Rectal smooth muscle tissue (tissue), 1 donor: ENCODE results near the gene TNFRSF17.
"Not testable (repeated sequence)": the region's sequence is repeated elsewhere in the genome, so short reads cannot be mapped to it uniquely, and the experiment has no call there.

Experiments used
- H3K27ac ChIP-seq: one replicate; pipeline ENCODE4 v1.7.0; 2013; ENCODE audit warnings: low read depth, low read length, inconsistent platforms
- H3K27me3 ChIP-seq: one replicate; pipeline ENCODE4 v1.7.0; 2013; ENCODE audit warnings: low read length; ENCODE audit not compliant: control insufficient read depth, insufficient read depth
- H3K36me3 ChIP-seq: one replicate; pipeline ENCODE4 v1.7.0; 2013; ENCODE audit warnings: low read length; ENCODE audit not compliant: control insufficient read depth, insufficient read depth
- H3K4me1 ChIP-seq: one replicate; pipeline ENCODE4 v1.7.0; 2013; ENCODE audit warnings: low read length; ENCODE audit not compliant: control insufficient read depth, insufficient read depth
- H3K4me3 ChIP-seq: one replicate; pipeline ENCODE4 v1.7.0; 2013; ENCODE audit warnings: low read length
- H3K9ac ChIP-seq: one replicate; pipeline ENCODE4 v1.7.0; 2013; ENCODE audit warnings: low read length

Gene TNFRSF17

DNA sequence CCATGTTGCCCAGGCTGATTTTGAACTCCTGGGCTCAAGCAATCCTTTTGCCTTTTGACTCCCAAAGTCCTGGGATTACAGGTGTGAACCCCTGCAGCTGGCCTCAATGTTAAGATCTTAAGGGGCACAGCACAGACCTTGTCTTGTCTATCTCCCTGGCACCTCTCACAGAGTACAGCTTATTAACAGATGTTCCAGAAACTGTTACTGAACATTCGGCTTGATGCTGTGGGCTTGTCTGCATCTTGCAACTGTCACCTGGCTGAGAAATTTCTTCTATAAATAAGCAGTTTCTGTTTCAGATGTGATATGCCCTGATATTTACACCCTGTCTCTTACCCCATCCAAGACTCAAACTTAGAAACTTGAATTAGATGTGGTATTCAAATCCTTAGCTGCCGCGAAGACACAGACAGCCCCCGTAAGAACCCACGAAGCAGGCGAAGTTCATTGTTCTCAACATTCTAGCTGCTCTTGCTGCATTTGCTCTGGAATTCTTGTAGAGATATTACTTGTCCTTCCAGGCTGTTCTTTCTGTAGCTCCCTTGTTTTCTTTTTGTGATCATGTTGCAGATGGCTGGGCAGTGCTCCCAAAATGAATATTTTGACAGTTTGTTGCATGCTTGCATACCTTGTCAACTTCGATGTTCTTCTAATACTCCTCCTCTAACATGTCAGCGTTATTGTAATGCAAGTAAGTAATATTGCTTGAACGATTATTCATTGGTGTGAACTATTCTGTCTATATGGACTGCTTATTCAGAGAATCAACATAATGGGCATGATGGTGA lies at the start of gene TNFRSF17:
Gene TNFRSF17, plus strand, starts transcription at position 450 of the 791 bp plus-strand sequence. Its CDS starts 115 bp downstream, at position 565.
- H3K4me1 ChIP-seq: no peaks in the 10 kb centered on the region
- H3K27ac ChIP-seq: no peak within 1 kb of the TSS
- no peak within 1 kb of the TSS for H3K4me3 ChIP-seq
- no peak within 1 kb of the TSS for H3K9ac ChIP-seq
- H3K36me3 ChIP-seq: no peaks in the 10 kb centered on the region
- H3K27me3 ChIP-seq: no peaks in the 10 kb centered on the region

GRCh38 chr16:11915644-11916523 lies 49.1 kb upstream of the TNFRSF17 start, which contains the start of gene GSPT1:
Gene GSPT1 (minus strand): TSS chr16:11915956. CDS start chr16:11915720, 236 bp downstream.
- H3K36me3 ChIP-seq: no peaks in the 10 kb centered on the region
- H3K27me3 ChIP-seq: no peaks in the 10 kb centered on the region
- H3K27ac ChIP-seq: peak within 1 kb of the TSS; percentile 92
- H3K4me3 ChIP-seq: peak within 1 kb of the TSS; percentile 84
- peaks cover 13% of the 10 kb centered on the region for H3K4me1 ChIP-seq
- H3K9ac ChIP-seq: peak within 1 kb of the TSS; percentile 72

DNA sequence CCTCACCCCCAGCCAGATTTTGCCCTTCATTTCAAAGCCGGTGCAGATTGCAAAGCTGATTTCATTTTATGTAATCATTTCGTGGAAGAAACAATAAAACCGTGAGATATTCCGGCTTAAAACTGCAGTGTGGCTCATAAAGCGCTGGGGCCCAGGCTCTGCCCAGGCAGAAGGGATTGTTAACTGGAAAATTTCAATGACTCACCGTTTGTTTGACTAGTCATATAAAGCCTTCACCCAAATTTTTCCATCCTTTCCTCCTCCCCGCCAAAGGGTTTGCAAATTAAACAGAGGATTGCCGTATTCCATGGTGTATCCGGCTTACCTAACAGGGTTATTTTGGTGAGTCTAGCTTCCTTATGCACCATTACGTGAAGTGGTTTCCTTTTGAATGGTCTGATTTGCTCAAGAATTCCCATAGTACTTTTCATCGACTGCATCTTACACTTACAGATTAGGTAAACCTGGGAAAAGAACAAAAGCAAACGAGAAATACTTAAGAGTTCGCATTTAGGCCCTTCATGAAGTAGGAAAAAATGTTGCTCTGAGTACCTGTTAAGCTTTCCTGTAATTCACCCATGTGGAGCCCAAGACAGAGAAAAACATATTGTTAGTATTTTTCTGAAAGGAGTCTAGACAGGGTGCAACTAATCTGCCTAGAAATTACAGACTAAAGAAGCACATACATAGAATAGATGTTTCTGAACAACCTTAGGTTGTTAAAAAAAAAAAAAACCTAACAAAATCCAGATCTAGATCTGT lies 48.3 kb upstream of the TNFRSF17 start:
- H3K4me3 ChIP-seq: peak overlapping the region; percentile 84
- peaks cover 10% of the 10 kb centered on the region for H3K4me1 ChIP-seq
- no peaks in the 10 kb centered on the region for H3K27me3 ChIP-seq
- no peaks in the 10 kb centered on the region for H3K36me3 ChIP-seq
- peak overlapping the region; percentile 72 for H3K9ac ChIP-seq
- peak overlapping the region; percentile 90 for H3K27ac ChIP-seq

GRCh38 chr16:11924046-11924445 lies 41.0 kb upstream of the TNFRSF17 start:
- not testable (repeated sequence) for H3K36me3 ChIP-seq, H3K27ac ChIP-seq, H3K4me1 ChIP-seq, H3K27me3 ChIP-seq, H3K9ac ChIP-seq, H3K4me3 ChIP-seq

DNA sequence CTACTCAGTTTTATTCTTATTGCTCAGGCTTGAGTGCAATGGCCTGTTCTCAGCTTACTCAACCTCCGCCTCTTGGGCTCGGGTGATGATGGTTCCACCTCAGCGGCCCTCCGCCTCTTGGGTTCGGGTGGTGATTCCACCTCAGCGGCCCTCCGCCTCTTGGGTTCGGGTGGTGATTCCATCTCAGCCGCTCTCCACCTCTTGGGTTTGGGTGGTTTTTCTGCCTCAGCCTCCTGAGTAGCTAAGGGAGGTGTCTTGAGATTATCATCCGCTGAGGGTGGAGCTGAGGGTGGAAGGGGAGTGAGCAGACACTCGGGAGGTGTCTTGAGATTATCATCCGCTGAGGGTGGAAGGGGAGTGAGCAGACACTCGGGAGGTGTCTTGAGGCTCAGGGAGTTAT lies 37.7 kb upstream of the TNFRSF17 start:
- not testable (repeated sequence) for H3K27ac ChIP-seq, H3K9ac ChIP-seq, H3K4me3 ChIP-seq, H3K36me3 ChIP-seq, H3K4me1 ChIP-seq, H3K27me3 ChIP-seq

DNA sequence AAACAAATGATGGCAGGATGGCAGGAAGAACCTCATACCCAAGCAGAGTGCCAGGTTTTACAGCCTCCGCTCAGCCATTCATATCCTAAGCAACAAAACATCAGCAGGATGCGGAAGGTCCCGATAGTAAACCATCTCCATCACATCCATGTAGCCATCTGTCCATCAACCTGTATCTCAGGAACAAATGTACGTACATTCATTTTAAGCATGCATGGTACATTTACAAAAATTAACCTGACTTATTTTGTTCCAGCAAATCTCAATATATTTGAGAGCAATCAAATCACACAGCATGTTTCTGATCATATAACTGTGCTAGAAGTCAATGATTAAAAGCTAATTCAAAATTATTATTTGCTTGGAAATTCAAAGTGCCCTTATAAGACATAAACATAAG lies 23.1 kb upstream of the TNFRSF17 start, which contains the start of gene NPIPB2:
Gene NPIPB2, minus strand, starts transcription at position 101 of the 400 bp plus-strand sequence. Its CDS starts 0 bp downstream, at position 101.
- not testable (repeated sequence) for H3K4me3 ChIP-seq, H3K9ac ChIP-seq, H3K27me3 ChIP-seq, H3K27ac ChIP-seq, H3K4me1 ChIP-seq, H3K36me3 ChIP-seq

DNA sequence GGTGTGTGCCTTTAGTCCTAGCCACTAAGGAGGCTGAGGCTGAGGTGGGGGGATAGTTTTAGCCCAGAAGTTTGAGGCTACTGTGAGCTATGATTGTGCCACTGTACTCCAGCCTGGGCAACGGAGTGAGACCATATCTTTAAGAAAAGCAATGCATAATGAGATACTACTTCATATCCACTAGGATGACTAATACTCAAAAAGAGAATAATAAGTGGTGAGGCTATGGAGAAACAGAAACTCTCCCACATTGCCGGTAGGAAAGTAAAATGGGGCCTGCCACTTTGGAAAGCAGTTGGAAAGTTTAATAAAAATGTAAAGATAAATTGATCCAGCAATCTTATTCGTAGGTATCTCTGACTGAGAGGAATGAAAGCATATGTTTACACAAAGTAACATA lies 18.6 kb upstream of the TNFRSF17 start:
- Histone ChIP-seq H3K4me3 (no peak overlapping the region), H3K36me3 (no peaks in the 10 kb centered on the region), H3K27ac (no peak overlapping the region), H3K4me1 (no peaks in the 10 kb centered on the region), H3K9ac (no peak overlapping the region), H3K27me3 (no peaks in the 10 kb centered on the region)

GRCh38 chr16:11948819-11949218 lies 16.2 kb upstream of the TNFRSF17 start:
- Histone ChIP-seq H3K27ac (no peak overlapping the region), H3K9ac (no peak overlapping the region), H3K27me3 (no peaks in the 10 kb centered on the region), H3K4me1 (no peaks in the 10 kb centered on the region), H3K4me3 (no peak overlapping the region), H3K36me3 (no peaks in the 10 kb centered on the region)

DNA sequence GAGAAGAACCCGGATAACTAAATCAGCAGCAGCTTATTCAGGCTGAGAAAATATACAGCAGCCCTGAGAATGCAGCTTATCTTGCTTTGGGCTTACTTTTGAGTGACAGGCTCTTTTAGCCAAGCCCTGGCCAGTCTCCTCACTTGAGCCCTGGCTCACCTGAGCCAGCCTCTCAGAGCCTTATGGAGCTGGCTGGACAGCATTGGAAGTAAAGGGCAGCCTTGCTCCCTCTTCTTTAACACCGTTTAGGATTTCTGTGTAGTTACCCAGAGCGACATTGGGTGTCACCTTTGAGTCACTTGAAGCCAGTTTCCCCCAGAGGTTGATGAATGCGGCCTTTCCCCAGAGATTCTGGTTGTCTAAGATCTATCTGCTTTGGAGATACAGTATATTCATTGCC lies 15.5 kb upstream of the TNFRSF17 start:
- Histone ChIP-seq H3K36me3 (no peaks in the 10 kb centered on the region), H3K27me3 (no peaks in the 10 kb centered on the region), H3K9ac (no peak overlapping the region), H3K4me3 (no peak overlapping the region), H3K4me1 (no peaks in the 10 kb centered on the region), H3K27ac (no peak overlapping the region)

DNA sequence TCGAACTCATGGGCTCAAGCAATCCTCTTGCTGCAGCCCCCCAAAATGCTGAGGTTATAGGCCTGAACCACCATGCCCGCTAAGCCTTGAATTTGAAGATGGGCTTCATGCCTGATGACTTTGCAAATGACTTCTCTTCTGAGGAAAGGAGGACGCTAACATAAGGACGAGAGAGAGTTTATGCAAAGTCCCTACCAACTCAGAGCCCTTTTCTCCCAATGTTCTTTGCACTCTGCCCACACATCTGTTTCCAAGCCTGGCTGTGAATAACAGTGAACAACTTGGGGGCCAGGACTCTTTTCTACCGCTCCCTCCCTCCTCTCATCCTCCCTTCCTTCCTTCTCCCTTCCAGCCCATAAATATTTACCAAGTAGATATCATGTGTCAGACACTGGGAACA lies 14.6 kb upstream of the TNFRSF17 start:
- H3K9ac ChIP-seq: no peak overlapping the region
- H3K27me3 ChIP-seq: no peaks in the 10 kb centered on the region
- no peaks in the 10 kb centered on the region for H3K36me3 ChIP-seq
- H3K4me1 ChIP-seq: no peaks in the 10 kb centered on the region
- H3K27ac ChIP-seq: no peak overlapping the region
- H3K4me3 ChIP-seq: no peak overlapping the region

DNA sequence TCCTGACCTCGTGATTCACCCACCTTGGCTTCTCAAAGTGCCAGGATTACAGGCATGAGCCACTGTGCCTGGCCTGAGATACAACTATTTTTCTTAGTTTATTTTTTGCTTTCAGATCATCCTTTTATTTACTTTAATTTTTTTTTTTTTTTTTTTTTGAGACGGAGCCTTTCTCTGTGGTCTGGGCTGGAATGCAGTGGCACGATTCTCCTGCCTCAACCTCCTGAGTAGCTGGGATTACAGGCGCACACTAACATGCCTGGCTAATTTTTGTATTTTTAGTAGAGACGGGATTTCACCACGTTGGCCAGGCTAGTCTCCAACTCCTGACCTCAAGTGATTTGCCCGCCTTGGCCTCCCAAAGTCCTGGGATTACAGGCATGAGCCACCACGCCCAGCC lies 11.4 kb upstream of the TNFRSF17 start:
- not testable (repeated sequence) for H3K9ac ChIP-seq, H3K27ac ChIP-seq, H3K4me1 ChIP-seq, H3K36me3 ChIP-seq, H3K27me3 ChIP-seq, H3K4me3 ChIP-seq

DNA sequence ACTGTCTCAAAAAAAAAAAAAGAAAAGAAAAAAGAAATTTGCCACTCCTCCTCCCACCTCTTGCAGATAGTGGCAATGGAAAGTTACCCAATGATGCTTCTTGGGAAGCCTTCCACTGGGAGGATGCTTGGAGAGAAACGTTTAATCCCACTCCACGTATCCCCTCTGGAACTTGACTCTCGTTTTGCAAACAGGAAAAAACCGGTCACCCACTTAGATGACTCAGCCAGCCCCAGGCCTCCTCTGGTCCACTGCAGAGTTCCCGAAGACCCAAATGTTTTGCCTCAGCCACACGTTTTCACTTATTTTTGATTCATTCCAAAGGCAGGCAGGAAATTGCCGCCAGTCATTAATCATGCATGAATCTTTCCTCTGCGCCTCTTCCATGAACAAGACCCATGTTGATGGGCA lies 9.3 kb upstream of the TNFRSF17 start:
- Histone ChIP-seq H3K9ac (no peak overlapping the region), H3K4me1 (no peaks in the 10 kb centered on the region), H3K27me3 (no peaks in the 10 kb centered on the region), H3K27ac (no peak overlapping the region), H3K4me3 (no peak overlapping the region), H3K36me3 (no peaks in the 10 kb centered on the region)
